HFFc6 (cell line): Measurements from ENCODE around the gene MIB1. TPM values are rescaled to one million over a fixed set of nuclear protein-coding genes. Genes with fewer than 3 reads are reported as not detected.
A peak's percentile ranks its signal among the peaks of the same experiment; 100 is the strongest.

Experiments
- DNase-seq: peaks from one replicate; pipeline ENCODE4 v3.0.0-alpha.2; 2018
- H3K27ac Mint-ChIP-seq: 2 replicates; pipeline ENCODE4 v1.8.0; 2020; ENCODE audit warnings: mild to moderate bottlenecking, mixed read lengths
- H3K27me3 Mint-ChIP-seq: 2 replicates; pipeline ENCODE4 v1.8.0; 2021; ENCODE audit warnings: mild to moderate bottlenecking, moderate library complexity, mixed read lengths; ENCODE audit not compliant: insufficient read depth
- H3K36me3 Mint-ChIP-seq: 2 replicates; pipeline ENCODE4 v1.8.0; 2021; ENCODE audit warnings: low read depth, mixed read lengths
- H3K4me1 Mint-ChIP-seq: 2 replicates; pipeline ENCODE4 v1.8.0; 2020; ENCODE audit warnings: low read depth, mixed read lengths
- H3K4me3 Mint-ChIP-seq: 2 replicates; pipeline ENCODE4 v1.8.0; 2020; ENCODE audit warnings: mild to moderate bottlenecking, moderate library complexity, mixed read lengths
- H3K9me3 Mint-ChIP-seq: 2 replicates; pipeline ENCODE4 v1.8.0; 2020; ENCODE audit warnings: mild to moderate bottlenecking, mixed read lengths
- CTCF ChIP-seq: fragments of 200-600 bp; sonication (generic); IDR thresholded peaks from 2 replicates; pipeline ENCODE4 v1.5.0; 2021; ENCODE audit warnings: antibody characterized with exemption, mild to moderate bottlenecking
- total RNA-seq, 6 experiments: library from RNA; stranded (reverse); fragmentation: NEBNext Ultra II Directional; extraction: Animal tissue kit (Norgen Biotek cat#: 25700); gene quantifications; 2 replicates in 1 of 6; 3 replicates in 5 of 6; pipeline ENCODE4 v1.2.3, GENCODE V29; 2021

Gene MIB1
- total RNA-seq, 6 experiments from 2014 or later: 29.5 to 31.5 (median 30.5) TPM

GRCh38 chr18:21864386-21864785, 123.8 kb downstream of the MIB1 start:
- H3K27ac Mint-ChIP-seq: no peak overlapping the region
- no peaks in the 10 kb centered on the region for H3K27me3 Mint-ChIP-seq
- H3K4me3 Mint-ChIP-seq: no peak overlapping the region
- H3K9me3 Mint-ChIP-seq: no peaks in the 10 kb centered on the region
- no peak for TF ChIP-seq CTCF
- H3K36me3 Mint-ChIP-seq: peaks cover 19% of the 10 kb centered on the region
- DNase-seq: no peak
- H3K4me1 Mint-ChIP-seq: peaks cover 11% of the 10 kb centered on the region

DNA sequence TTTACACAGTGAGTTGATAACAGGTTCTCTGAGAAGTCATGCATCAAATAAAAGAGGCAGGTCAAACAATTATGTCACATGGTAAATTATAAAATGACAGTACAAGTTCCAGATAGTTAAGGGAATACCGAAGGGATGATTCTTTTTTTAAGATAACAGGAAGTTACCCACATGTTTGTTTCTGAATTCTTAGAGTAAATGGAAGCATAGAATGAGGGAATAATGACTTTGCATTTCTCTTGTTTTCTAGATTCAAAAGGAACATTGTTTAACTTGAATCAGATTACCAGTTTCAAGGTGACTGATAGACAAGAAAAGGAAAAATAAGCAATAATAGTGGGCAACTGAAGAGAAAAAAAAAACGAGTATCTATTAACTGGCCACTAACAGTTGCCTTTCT, 124.5 kb downstream of the MIB1 start:
- peaks cover 11% of the 10 kb centered on the region for H3K4me1 Mint-ChIP-seq

GRCh38 chr18:21868770-21869169, 128.2 kb downstream of the MIB1 start:
- no peak for DNase-seq
- no peak overlapping the region for H3K27ac Mint-ChIP-seq
- no peaks in the 10 kb centered on the region for H3K27me3 Mint-ChIP-seq
- no peaks in the 10 kb centered on the region for H3K9me3 Mint-ChIP-seq
- peaks cover 6% of the 10 kb centered on the region; the same call in 1 of the 2 replicates for H3K36me3 Mint-ChIP-seq
- H3K4me1 Mint-ChIP-seq: peaks cover 11% of the 10 kb centered on the region
- TF ChIP-seq CTCF: no peak
- H3K4me3 Mint-ChIP-seq: no peak overlapping the region

More for the DNA sequence above, 124.5 kb downstream of the MIB1 start:
- peaks cover 19% of the 10 kb centered on the region for H3K36me3 Mint-ChIP-seq
- TF ChIP-seq CTCF: no peak
- peak overlapping the region; percentile 66 for H3K27ac Mint-ChIP-seq
- no peak for DNase-seq
- no peak overlapping the region for H3K4me3 Mint-ChIP-seq
- H3K9me3 Mint-ChIP-seq: no peaks in the 10 kb centered on the region
- H3K27me3 Mint-ChIP-seq: no peaks in the 10 kb centered on the region

DNA sequence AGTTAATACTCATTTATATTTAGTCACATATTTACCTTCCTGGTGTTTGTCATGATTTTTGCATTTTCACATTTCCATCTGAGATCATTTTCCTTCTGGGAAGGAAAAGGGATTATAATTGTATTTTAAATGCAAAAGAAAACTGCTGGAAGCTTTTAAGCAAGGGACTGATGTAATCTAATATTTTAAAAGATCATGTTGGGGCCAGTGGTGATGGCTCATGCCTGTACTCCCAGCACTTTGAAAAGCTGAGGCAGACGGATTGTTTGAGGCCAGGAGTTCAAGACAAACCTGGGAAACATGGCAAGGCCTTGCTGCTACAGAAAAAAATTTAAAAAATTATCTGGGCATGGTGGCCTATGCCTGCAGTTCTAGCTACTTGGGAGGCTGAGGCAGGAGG, 149.0 kb downstream of the MIB1 start:
- H3K4me1 Mint-ChIP-seq: no peaks in the 10 kb centered on the region
- peaks cover 10% of the 10 kb centered on the region for H3K27me3 Mint-ChIP-seq
- DNase-seq: no peak
- H3K4me3 Mint-ChIP-seq: no peak overlapping the region
- H3K27ac Mint-ChIP-seq: no peak overlapping the region
- TF ChIP-seq CTCF: no peak
- 0 out of 2 replicates have a peak, but pooled peaks cover 6% of the 10 kb centered on the region for H3K36me3 Mint-ChIP-seq
- peaks cover 13% of the 10 kb centered on the region for H3K9me3 Mint-ChIP-seq

GRCh38 chr18:21894619-21895367, 154.2 kb downstream of the MIB1 start:
- peaks cover 15% of the 10 kb centered on the region; the same call in 1 of the 2 replicates for H3K27me3 Mint-ChIP-seq
- H3K36me3 Mint-ChIP-seq: no peaks in the 10 kb centered on the region
- H3K27ac Mint-ChIP-seq: no peak overlapping the region
- peaks cover 7% of the 10 kb centered on the region for H3K4me1 Mint-ChIP-seq
- DNase-seq: no peak
- TF ChIP-seq CTCF: no peak
- no peaks in the 10 kb centered on the region for H3K9me3 Mint-ChIP-seq
- no peak overlapping the region for H3K4me3 Mint-ChIP-seq
